MCF 10A (cell line): ENCODE measurements around the gene KBTBD7. TPM values are rescaled to one million over a fixed set of nuclear protein-coding genes. Genes with fewer than 3 reads are reported as not detected.

ENCODE experiments used
- BruUV-seq: library from RNA; stranded (reverse); fragments of 400-500 nt; replicated peaks from 2 replicates; lab custom pipeline; 2021; lab: Mats Ljungman, UMichigan
- CTCF ChIA-PET: fragments of 300-600 bp; sonication (Branson Sonifier 250); formaldehyde crosslinking; extraction: SDS; loops from one replicate; lab custom pipeline; 2021; ENCODE audit warnings: antibody characterized with exemption, inconsistent platforms; lab: Yijun Ruan, JAX
- POLR2A ChIA-PET: fragments of 300-600, 350-650 bp; sonication (Branson Sonifier 250); formaldehyde crosslinking; extraction: SDS; loops from one replicate; lab custom pipeline; 2020; ENCODE audit warnings: antibody characterized with exemption, inconsistent platforms; lab: Yijun Ruan, JAX
- DNase-seq: peaks from one replicate; pipeline ENCODE4 v3.0.0-alpha.2; 2018; ENCODE audit not compliant: unreplicated experiment
- H3K27ac Mint-ChIP-seq: one replicate; pipeline ENCODE4 v1.8.0; 2022; ENCODE audit warnings: mild to moderate bottlenecking, low read depth, mixed read lengths; ENCODE audit not compliant: unreplicated experiment
- H3K27me3 Mint-ChIP-seq: one replicate; pipeline ENCODE4 v1.8.0; 2022; ENCODE audit warnings: mixed read lengths; ENCODE audit not compliant: insufficient read depth, unreplicated experiment
- H3K36me3 Mint-ChIP-seq: one replicate; pipeline ENCODE4 v1.8.0; 2022; ENCODE audit warnings: mild to moderate bottlenecking, moderate library complexity, mixed read lengths; ENCODE audit not compliant: insufficient read depth, unreplicated experiment
- H3K4me1 Mint-ChIP-seq: one replicate; pipeline ENCODE4 v1.8.0; 2022; ENCODE audit warnings: mixed read lengths; ENCODE audit not compliant: insufficient read depth, unreplicated experiment
- H3K4me3 Mint-ChIP-seq: one replicate; pipeline ENCODE4 v1.8.0; 2022; ENCODE audit warnings: mild to moderate bottlenecking, moderate library complexity, mixed read lengths; ENCODE audit not compliant: unreplicated experiment
- H3K9me3 Mint-ChIP-seq: one replicate; pipeline ENCODE4 v1.8.0; 2022; ENCODE audit warnings: mixed read lengths; ENCODE audit not compliant: unreplicated experiment
- CTCF ChIP-seq: fragments of 200-600 bp; IDR thresholded peaks from one replicate; pipeline ENCODE4 v1.8.0; 2022; ENCODE audit warnings: antibody characterized with exemption, mild to moderate bottlenecking; ENCODE audit not compliant: unreplicated experiment
- intact Hi-C: fragments of 100-400 bp; cut with micrococcal nuclease; formaldehyde crosslinking; loops from 2 replicates; pipeline ENCODE4 v1.14.1; 2022
- total RNA-seq: library from RNA; stranded (reverse); gene quantifications from 2 replicates; pipeline ENCODE4 v1.2.3, GENCODE V29; 2022

Gene KBTBD7
- total RNA-seq, 1 experiment from 2014 or later = 1.4 TPM

- intact Hi-C loops = no loop called here
- ChIA-PET POLR2A (interaction anchor here (0.7 to 2.0 kb wide), 2 partner anchors 54 to 57 kb away, joined by 4 to 5 read pairs; no protein-coding TSS in a partner anchor), CTCF (interaction anchor here (0.6 kb wide), 1 partner anchor 57 kb away, joined by 4 read pairs; no protein-coding TSS in a partner anchor)
- no TSS peak for BruUV-seq
- Mint-ChIP-seq H3K4me1 (peaks cover 10% of the 10 kb centered on the region), H3K4me3 (peak overlapping the region; percentile 81), H3K27me3 (no peaks in the 10 kb centered on the region), H3K36me3 (peaks cover 6% of the 10 kb centered on the region), H3K27ac (no peak overlapping the region), H3K9me3 (no peaks in the 10 kb centered on the region)
- TF ChIP-seq CTCF = no peak
- DNase-seq = no peak
Observed at GRCh38 chr13:41193469-41193868, 900 bp downstream of the KBTBD7 start.

GRCh38 chr13:41188584-41188983, 5.8 kb downstream of the KBTBD7 start:
- TF ChIP-seq CTCF = no peak
- ChIA-PET CTCF (interaction anchor here (1.0 kb wide), 1 partner anchor 114 kb away, joined by 4 read pairs; no protein-coding TSS in a partner anchor), POLR2A (interaction anchor here (1.3 to 1.7 kb wide), 2 partner anchors 51 to 56 kb away, joined by 4 to 6 read pairs; partner anchors contain the start of gene KBTBD6)
- Mint-ChIP-seq H3K9me3 (no peaks in the 10 kb centered on the region), H3K4me3 (no peak overlapping the region), H3K4me1 (peaks cover 6% of the 10 kb centered on the region), H3K36me3 (peaks cover 4% of the 10 kb centered on the region), H3K27me3 (no peaks in the 10 kb centered on the region), H3K27ac (no peak overlapping the region)
- no TSS peak for BruUV-seq
- intact Hi-C loops = no loop called here
- peak; percentile 16 for DNase-seq

GRCh38 chr13:41186481-41186880, 7.9 kb downstream of the KBTBD7 start:
- intact Hi-C loops = no loop called here
- CTCF ChIA-PET = no interaction called here
- DNase-seq = no peak

GRCh38 chr13:41182231-41182630, 12.1 kb downstream of the KBTBD7 start:
- no peaks in the 10 kb centered on the region for H3K9me3 Mint-ChIP-seq
- H3K4me1 Mint-ChIP-seq = peaks cover 10% of the 10 kb centered on the region
- POLR2A ChIA-PET = interaction anchor here (0.6 to 4.5 kb wide), 3 partner anchors 44 to 374 kb away, joined by 3 to 26 read pairs (median 4); partner anchors contain the start of gene ELF1
- CTCF ChIA-PET = interaction anchor here (0.9 to 1.4 kb wide), 3 partner anchors 9 to 15 kb away, joined by 4 to 5 read pairs (median 4); no protein-coding TSS in a partner anchor
- H3K4me3 Mint-ChIP-seq = no peak overlapping the region
- no TSS peak for BruUV-seq
- DNase-seq = peak; percentile 11
- H3K36me3 Mint-ChIP-seq = peaks cover 8% of the 10 kb centered on the region
- no peak for TF ChIP-seq CTCF
- intact Hi-C loops = no loop called here
- H3K27ac Mint-ChIP-seq = no peak overlapping the region
- no peaks in the 10 kb centered on the region for H3K27me3 Mint-ChIP-seq

More at GRCh38 chr13:41186481-41186880, 7.9 kb downstream of the KBTBD7 start:
- Mint-ChIP-seq H3K36me3 (no peaks in the 10 kb centered on the region), H3K9me3 (no peaks in the 10 kb centered on the region), H3K4me1 (no peaks in the 10 kb centered on the region), H3K4me3 (no peak overlapping the region), H3K27me3 (no peaks in the 10 kb centered on the region), H3K27ac (no peak overlapping the region)
- BruUV-seq = no TSS peak
- no peak for TF ChIP-seq CTCF
- POLR2A ChIA-PET = interaction anchor here (0.6 kb wide), 1 partner anchor 126 kb away, joined by 4 read pairs; no protein-coding TSS in a partner anchor
